WI38 (cell line): ENCODE measurements around the gene MARCHF5.

Experiments used
- H3K4me3 ChIP-seq: 2 replicates; pipeline ENCODE4 v1.5.1; 2011; ENCODE audit warnings: low read depth, mild to moderate bottlenecking, control low read depth, low read length
- CTCF ChIP-seq: IDR thresholded peaks from 2 replicates; pipeline ENCODE4 v1.5.1; 2012; ENCODE audit warnings: low read depth, mild to moderate bottlenecking, control low read depth, low read length

The MARCHF5 gene

GRCh38 chr10:92290837-92291615 lies at the start of gene MARCHF5, which contains the start of gene CPEB3:
MARCHF5 (plus strand) TSS chr10:92291167; CDS start chr10:92291495, 328 bp downstream.
CPEB3 (minus strand) TSS chr10:92291078; CDS start chr10:92240350, 50,728 bp downstream.
- TF ChIP-seq CTCF: peak; percentile 62
- peak within 1 kb of the TSS; percentile 97 for H3K4me3 ChIP-seq

GRCh38 chr10:92241501-92241900 lies 49.5 kb upstream of the MARCHF5 start:
- no peak for TF ChIP-seq CTCF
- peak overlapping the region; percentile 73; the same call in 1 of the 2 replicates for H3K4me3 ChIP-seq

GRCh38 chr10:92242380-92242779 lies 48.6 kb upstream of the MARCHF5 start:
- H3K4me3 ChIP-seq: no peak overlapping the region
- TF ChIP-seq CTCF: no peak

GRCh38 chr10:92242910-92243671 lies 47.9 kb upstream of the MARCHF5 start:
- no peak for TF ChIP-seq CTCF
- peak overlapping the region; percentile 44 for H3K4me3 ChIP-seq

GRCh38 chr10:92244796-92245195 lies 46.2 kb upstream of the MARCHF5 start:
- no peak for TF ChIP-seq CTCF
- no peak overlapping the region for H3K4me3 ChIP-seq

- no peak for TF ChIP-seq CTCF
- no peak overlapping the region for H3K4me3 ChIP-seq
Measured at GRCh38 chr10:92248566-92248965, 42.4 kb upstream of the MARCHF5 start.

GRCh38 chr10:92263396-92263795 lies 27.6 kb upstream of the MARCHF5 start:
- H3K4me3 ChIP-seq: no peak overlapping the region

More at GRCh38 chr10:92263396-92263795, 27.6 kb upstream of the MARCHF5 start:
- TF ChIP-seq CTCF: no peak
